Trophoblast cell (in vitro differentiated cells and primary cell): ENCODE measurements around the gene NUCKS1.

Experiments
- DNase-seq, 2 donors: peaks; one replicate each; pipeline ENCODE4 v3.0.0-alpha.2; 2016
- H2AFZ ChIP-seq: 2 replicates; pipeline ENCODE4 v1.6.1; 2013; ENCODE audit warnings: low read length, moderate library complexity, mild to moderate bottlenecking; ENCODE audit not compliant: insufficient read depth, poor library complexity
- H2AK5ac ChIP-seq: 2 replicates; pipeline ENCODE4 v1.6.1; 2013; ENCODE audit warnings: mild to moderate bottlenecking, low read length
- H2BK120ac ChIP-seq: 2 replicates; pipeline ENCODE4 v1.6.1; 2013; ENCODE audit warnings: low read length, mild to moderate bottlenecking, moderate library complexity; ENCODE audit not compliant: insufficient read depth, poor library complexity
- H2BK12ac ChIP-seq: 2 replicates; pipeline ENCODE4 v1.6.1; 2013; ENCODE audit warnings: mild to moderate bottlenecking, low read length, moderate library complexity
- H2BK5ac ChIP-seq: 2 replicates; pipeline ENCODE4 v1.6.1; 2013; ENCODE audit warnings: low read length, low read depth, moderate library complexity, mild to moderate bottlenecking; ENCODE audit not compliant: poor library complexity
- H3K14ac ChIP-seq: 2 replicates; pipeline ENCODE4 v1.6.1; 2013; ENCODE audit warnings: mild to moderate bottlenecking, low read length
- H3K18ac ChIP-seq: 2 replicates; pipeline ENCODE4 v1.6.1; 2013; ENCODE audit warnings: mild to moderate bottlenecking, low read length
- H3K23ac ChIP-seq: 2 replicates; pipeline ENCODE4 v1.6.1; 2013; ENCODE audit warnings: low read length
- H3K27ac ChIP-seq: 2 replicates; pipeline ENCODE4 v1.5.1; 2013; ENCODE audit warnings: low read depth, mild to moderate bottlenecking, inconsistent platforms, low read length, moderate library complexity
- H3K27me3 ChIP-seq: 2 replicates; pipeline ENCODE4 v1.6.1; 2013; ENCODE audit warnings: inconsistent platforms, mild to moderate bottlenecking, low read length, moderate library complexity; ENCODE audit not compliant: insufficient read depth
- H3K36me3 ChIP-seq, 2 experiments: 1 replicate in 1 of 2; 2 replicates in 1 of 2; pipeline ENCODE4 v1.6.1; 2013; ENCODE audit warnings: low read length in 2 of 2, mild to moderate bottlenecking in 2 of 2, moderate library complexity in 1 of 2; ENCODE audit not compliant: insufficient read depth in 2 of 2, control insufficient read depth in 1 of 2
- H3K4ac ChIP-seq: 2 replicates; pipeline ENCODE4 v1.6.1; 2013; ENCODE audit warnings: low read depth, mild to moderate bottlenecking, low read length, moderate library complexity
- H3K4me1 ChIP-seq, 2 experiments: 1 replicate in 1 of 2; 2 replicates in 1 of 2; pipeline ENCODE4 v1.6.1; 2013; ENCODE audit warnings: low read length in 2 of 2, mild to moderate bottlenecking in 2 of 2, moderate library complexity in 1 of 2; ENCODE audit not compliant: insufficient read depth in 2 of 2, control insufficient read depth in 1 of 2
- H3K4me2 ChIP-seq: 2 replicates; pipeline ENCODE4 v1.6.1; 2013; ENCODE audit warnings: inconsistent platforms, mild to moderate bottlenecking, low read length, moderate library complexity
- H3K4me3 ChIP-seq: 2 replicates; pipeline ENCODE4 v1.5.1; 2013; ENCODE audit warnings: mild to moderate bottlenecking, low read depth, low read length, inconsistent platforms
- H3K79me1 ChIP-seq: one replicate; pipeline ENCODE4 v1.6.1; 2013; ENCODE audit warnings: low read length
- H3K79me2 ChIP-seq: 2 replicates; pipeline ENCODE4 v1.6.1; 2013; ENCODE audit warnings: low read length, mild to moderate bottlenecking; ENCODE audit not compliant: control insufficient read depth, insufficient read depth, poor library complexity
- H3K9ac ChIP-seq: 2 replicates; pipeline ENCODE4 v1.6.1; 2013; ENCODE audit warnings: mild to moderate bottlenecking, low read length
- H3K9me3 ChIP-seq: 2 replicates; pipeline ENCODE4 v1.6.1; 2013; ENCODE audit warnings: low read depth, mild to moderate bottlenecking, control low read depth, inconsistent platforms, low read length; ENCODE audit not compliant: insufficient read depth
- H4K12ac ChIP-seq: 2 replicates; pipeline ENCODE4 v1.6.1; 2013; ENCODE audit warnings: low read depth, mild to moderate bottlenecking, low read length, moderate library complexity
- H4K8ac ChIP-seq: 2 replicates; pipeline ENCODE4 v1.6.1; 2013; ENCODE audit warnings: low read depth, mild to moderate bottlenecking, low read length, moderate library complexity
- H4K91ac ChIP-seq: one replicate; pipeline ENCODE4 v1.6.1; 2013; ENCODE audit warnings: low read depth, mild to moderate bottlenecking, low read length, moderate library complexity
- WGBS: extraction: QIAGEN DNeasy Blood & Tissue Kit; methylation state at CpG from one replicate; pipeline ENCODE4 v1.1.7; 2013; ENCODE audit warnings: missing lambda C conversion rate; ENCODE audit not compliant: insufficient read length, insufficient coverage; ENCODE audit errors: extremely low coverage; 5-methylcytosine and 5-hydroxymethylcytosine counted together

NUCKS1 gene

GRCh38 chr1:205676002-205676401 is 74.0 kb downstream of the NUCKS1 start:
- no peak overlapping the region for H3K4me2 ChIP-seq
- no peak overlapping the region for H2AFZ ChIP-seq

GRCh38 chr1:205675247-205675646 is 74.7 kb downstream of the NUCKS1 start:
- Histone ChIP-seq H3K9me3 (no peaks in the 10 kb centered on the region), H2BK12ac (no peak overlapping the region), H3K27me3 (no peaks in the 10 kb centered on the region), H4K8ac (no peak overlapping the region), H4K91ac (no peak overlapping the region), H4K12ac (no peak overlapping the region), H2BK5ac (no peak overlapping the region), H3K18ac (no peak overlapping the region), H3K14ac (no peak overlapping the region), H3K23ac (no peak overlapping the region), H3K79me2 (no peaks in the 10 kb centered on the region), H2BK120ac (no peak overlapping the region), H2AFZ (no peak overlapping the region), H3K4me1 (peaks cover 14 to 24% of the 10 kb centered on the region in 2 experiments), H3K4ac (no peak overlapping the region), H3K4me3 (no peak overlapping the region), H3K79me1 (peaks cover 6% of the 10 kb centered on the region), H2AK5ac (no peak overlapping the region), H3K36me3 (no peaks in the 10 kb centered on the region), H3K9ac (no peak overlapping the region), H3K27ac (no peak overlapping the region), H3K4me2 (no peak overlapping the region)
- no CpG with 5 or more reads among the region's 4 CpGs for WGBS
- DNase-seq, result no peak

More at GRCh38 chr1:205676002-205676401, 74.0 kb downstream of the NUCKS1 start:
- Histone ChIP-seq H4K91ac (no peak overlapping the region), H3K4me1 (peaks cover 10 to 22% of the 10 kb centered on the region in 2 experiments), H3K4ac (no peak overlapping the region), H3K23ac (no peak overlapping the region), H3K18ac (no peak overlapping the region), H2AK5ac (no peak overlapping the region), H3K36me3 (no peaks in the 10 kb centered on the region), H3K9ac (no peak overlapping the region), H3K79me2 (no peaks in the 10 kb centered on the region), H3K9me3 (no peaks in the 10 kb centered on the region), H2BK120ac (no peak overlapping the region), H2BK12ac (no peak overlapping the region), H2BK5ac (no peak overlapping the region), H4K12ac (no peak overlapping the region), H3K27ac (no peak overlapping the region), H3K27me3 (no peaks in the 10 kb centered on the region), H3K4me3 (no peak overlapping the region), H4K8ac (no peak overlapping the region), H3K79me1 (peaks cover 6% of the 10 kb centered on the region), H3K14ac (no peak overlapping the region)
- no CpG with 5 or more reads among the region's 5 CpGs for WGBS
- no peak for DNase-seq

DNA sequence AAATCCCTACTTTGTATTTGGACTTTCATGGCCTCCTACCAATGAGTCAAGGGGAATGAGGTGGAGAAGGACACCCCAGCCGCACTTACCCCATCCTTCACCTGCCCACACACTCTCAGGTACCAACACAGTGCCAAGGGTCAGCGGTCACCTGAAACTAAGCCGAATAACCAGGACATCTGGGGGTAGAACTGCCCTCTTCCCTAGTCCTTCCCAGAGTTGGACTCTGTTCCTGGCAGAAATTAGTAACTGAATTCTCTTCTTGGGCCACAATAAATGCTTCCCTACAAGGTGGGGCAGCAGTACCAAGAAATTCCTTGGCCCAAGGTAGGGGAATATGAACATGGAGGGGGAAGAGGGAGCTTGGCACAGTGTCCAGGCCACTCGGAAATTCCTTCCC is 77.0 kb downstream of the NUCKS1 start:
- DNase-seq, result no peak
- Histone ChIP-seq H3K79me2 (no peaks in the 10 kb centered on the region), H3K14ac (no peak overlapping the region), H3K9me3 (no peaks in the 10 kb centered on the region), H3K18ac (no peak overlapping the region), H3K79me1 (no peaks in the 10 kb centered on the region), H3K36me3 (no peaks in the 10 kb centered on the region), H3K23ac (no peak overlapping the region), H2BK12ac (no peak overlapping the region), H3K4ac (no peak overlapping the region), H2BK5ac (no peak overlapping the region), H4K12ac (no peak overlapping the region), H2AK5ac (no peak overlapping the region), H2AFZ (no peak overlapping the region), H3K9ac (no peak overlapping the region), H3K27ac (no peak overlapping the region), H3K4me1 (peaks cover 10 to 13% of the 10 kb centered on the region in 2 experiments), H3K4me2 (no peak overlapping the region), H2BK120ac (no peak overlapping the region), H3K27me3 (no peaks in the 10 kb centered on the region), H3K4me3 (no peak overlapping the region), H4K8ac (no peak overlapping the region), H4K91ac (no peak overlapping the region)
- WGBS, result no CpG with 5 or more reads among the region's 4 CpGs

DNA sequence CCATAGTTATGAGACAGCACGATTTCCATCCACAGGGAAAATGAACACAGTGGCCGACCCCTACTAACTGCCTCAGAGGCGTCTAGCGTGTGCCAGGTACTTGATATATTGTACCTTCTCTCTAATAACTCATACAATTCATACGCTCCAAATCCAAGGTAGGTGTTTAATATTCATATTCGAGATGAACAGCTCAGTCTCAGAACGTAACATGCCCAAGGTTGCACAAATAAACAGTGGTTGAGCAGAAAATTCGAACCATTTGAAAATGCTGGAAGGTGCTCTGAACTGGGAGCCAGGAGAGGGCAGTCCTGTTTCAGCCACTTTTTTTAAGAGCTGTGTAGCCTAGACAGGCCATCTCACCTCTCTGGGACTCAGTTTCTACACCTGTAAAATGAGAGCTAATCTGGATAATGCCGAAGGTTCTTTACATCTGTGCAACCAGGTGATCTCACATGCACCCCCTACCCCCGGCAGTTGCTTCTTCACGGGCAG is 77.5 kb downstream of the NUCKS1 start:
- H2BK12ac ChIP-seq, result no peak overlapping the region
- no peak overlapping the region for H2AFZ ChIP-seq
- H3K4me3 ChIP-seq, result no peak overlapping the region
- no peaks in the 10 kb centered on the region for H3K79me2 ChIP-seq
- no peak overlapping the region for H2AK5ac ChIP-seq
- no peak overlapping the region for H3K4ac ChIP-seq
- H2BK120ac ChIP-seq, result no peak overlapping the region
- no peak for DNase-seq
- H3K4me2 ChIP-seq, result no peak overlapping the region
- no peak overlapping the region for H4K91ac ChIP-seq
- WGBS, result no CpG with 5 or more reads among the region's 11 CpGs
- H3K4me1 ChIP-seq, result peaks cover 10 to 13% of the 10 kb centered on the region in 2 experiments
- H4K8ac ChIP-seq, result no peak overlapping the region
- H3K18ac ChIP-seq, result no peak overlapping the region
- no peaks in the 10 kb centered on the region for H3K9me3 ChIP-seq
- H3K27me3 ChIP-seq, result no peaks in the 10 kb centered on the region
- no peaks in the 10 kb centered on the region for H3K36me3 ChIP-seq
- H4K12ac ChIP-seq, result no peak overlapping the region
- H3K9ac ChIP-seq, result no peak overlapping the region
- H3K23ac ChIP-seq, result no peak overlapping the region
- H3K14ac ChIP-seq, result no peak overlapping the region
- H3K27ac ChIP-seq, result no peak overlapping the region
- H2BK5ac ChIP-seq, result no peak overlapping the region
- no peaks in the 10 kb centered on the region for H3K79me1 ChIP-seq
